ENCODE results near the gene RNGTT.

DNA sequence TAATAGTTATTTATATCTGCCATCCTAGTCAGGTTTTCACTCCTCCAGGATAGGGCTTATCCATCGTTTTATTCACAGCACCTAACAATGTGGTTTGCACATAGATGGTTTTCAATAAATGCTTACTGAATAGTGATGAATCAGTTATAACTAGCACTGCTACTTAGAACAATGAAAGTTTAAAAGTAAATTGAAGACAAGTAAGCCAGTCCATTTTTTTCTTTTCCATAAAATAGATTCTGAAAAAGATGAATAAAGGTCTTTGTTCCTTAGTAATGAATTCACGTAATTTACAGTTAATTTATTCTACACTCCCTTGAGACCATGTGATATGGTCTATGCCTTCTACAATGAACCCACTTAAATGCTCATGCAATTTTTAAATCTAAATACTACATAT lies 212.5 kb downstream of the RNGTT start:
- TF ChIP-seq POLR2AphosphoS5 (IDR thresholded peaks at IDR 0.05; ENCODE audit: low read depth, low read length) (no peak), POLR2A (IDR thresholded peaks at IDR 0.05; ENCODE audit: low read depth, low read length) (no peak), SPI1 (IDR thresholded peaks at IDR 0.05; ENCODE audit: low read depth, low read length) (no peak), PAX5 (IDR thresholded peaks at IDR 0.05; ENCODE audit: insufficient read depth, low read length, severe bottlenecking) (no peak), TAF1 (IDR thresholded peaks at IDR 0.05; ENCODE audit: low read depth, low read length) (no peak), POU2F2 (IDR thresholded peaks at IDR 0.05; ENCODE audit: low read depth, low read length) (no peak)

Data from GM12891 (cell line).